Umbilical cord (tissue), 2 donors: ENCODE data around the gene NFS1. TPM values are rescaled to one million over a fixed set of nuclear protein-coding genes. Genes with fewer than 3 reads are reported as not detected.

ENCODE experiments used
- DNase-seq: peaks from one replicate; pipeline ENCODE4 v3.0.0-alpha.2; 2015; ENCODE audit warnings: low spot score
- total RNA-seq: library from RNA; depleted of rRNA; stranded (reverse); fragments of >200 nt; gene quantifications from one replicate; pipeline ENCODE4 v1.2.3, GENCODE V29; 2014; ENCODE audit warnings: low replicate concordance; ENCODE audit not compliant: insufficient read depth

Gene NFS1
- total RNA-seq, 1 donor from 2014 or later: 6.3 TPM

DNA sequence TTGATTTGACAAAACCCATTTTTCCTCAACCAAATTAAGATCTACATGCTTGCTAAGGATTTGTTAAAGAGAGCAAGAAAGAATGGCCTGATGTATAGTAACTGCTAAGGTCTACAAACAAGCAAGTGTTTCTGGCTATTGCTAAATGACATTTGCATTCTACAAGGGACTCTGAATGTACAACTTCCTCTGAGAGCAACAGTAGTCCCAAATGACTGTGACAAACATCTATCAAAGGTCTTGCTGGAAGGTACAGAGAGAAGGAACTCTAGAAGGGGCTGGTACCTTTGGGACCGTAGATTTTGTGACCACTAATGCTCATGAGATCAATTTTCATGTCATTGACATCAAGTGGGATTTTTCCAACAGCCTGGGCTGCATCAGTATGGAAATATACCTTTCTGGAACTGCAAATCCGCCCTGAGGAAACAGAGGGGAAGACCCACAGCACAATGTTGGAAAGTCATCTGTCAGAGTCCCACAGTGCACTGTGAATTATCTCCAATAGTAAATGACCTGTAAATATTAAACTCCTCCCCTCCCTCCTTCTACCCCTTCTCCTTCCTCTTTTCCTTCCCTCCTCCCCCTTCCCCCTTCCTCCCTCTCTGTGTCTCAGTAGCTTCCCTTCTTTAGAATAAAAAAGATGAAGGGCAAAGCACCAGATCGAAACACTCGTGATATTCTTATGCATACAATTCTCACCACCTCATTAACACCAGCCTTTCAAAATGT is 18.5 kb downstream of the NFS1 start:
- no peak for DNase-seq

DNA sequence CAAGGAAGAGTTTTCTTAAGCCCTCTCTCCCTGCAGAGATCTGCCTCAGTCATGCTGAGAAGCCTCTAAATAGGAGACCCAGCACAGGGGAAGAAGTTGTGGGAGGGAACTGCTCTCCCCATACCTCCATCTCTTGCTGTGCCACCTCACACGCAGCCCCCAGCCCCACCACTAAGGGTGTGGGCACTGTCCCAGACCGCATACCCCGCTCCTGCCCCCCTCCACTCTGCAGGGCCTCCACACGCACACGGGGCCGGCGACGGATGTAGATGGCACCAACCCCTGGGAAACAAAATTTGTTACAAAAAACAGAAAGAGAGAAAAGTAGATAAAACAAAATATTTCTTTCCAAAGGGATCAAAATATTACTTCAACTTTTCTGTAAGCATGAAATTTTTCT is 24.2 kb downstream of the NFS1 start:
- DNase-seq: no peak

DNA sequence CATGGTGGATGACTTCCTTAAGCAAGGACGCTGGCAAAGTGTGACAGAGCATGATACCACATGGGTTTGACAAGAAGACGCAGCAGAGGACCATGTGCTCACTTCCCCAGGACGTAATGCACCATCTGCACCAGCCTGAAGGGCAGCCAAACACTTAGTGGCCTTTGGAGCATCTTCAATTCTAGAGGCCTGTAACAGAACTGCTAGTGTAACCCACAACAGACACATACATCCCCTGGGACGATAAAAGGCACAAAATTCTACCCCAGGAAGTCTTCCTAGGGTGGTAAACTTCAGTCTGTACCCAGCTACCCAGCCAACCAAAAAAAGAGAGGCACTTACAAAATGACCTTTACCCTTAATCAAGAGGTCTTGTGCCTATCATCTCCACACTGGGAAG is 25.3 kb downstream of the NFS1 start:
- DNase-seq: no peak

DNA sequence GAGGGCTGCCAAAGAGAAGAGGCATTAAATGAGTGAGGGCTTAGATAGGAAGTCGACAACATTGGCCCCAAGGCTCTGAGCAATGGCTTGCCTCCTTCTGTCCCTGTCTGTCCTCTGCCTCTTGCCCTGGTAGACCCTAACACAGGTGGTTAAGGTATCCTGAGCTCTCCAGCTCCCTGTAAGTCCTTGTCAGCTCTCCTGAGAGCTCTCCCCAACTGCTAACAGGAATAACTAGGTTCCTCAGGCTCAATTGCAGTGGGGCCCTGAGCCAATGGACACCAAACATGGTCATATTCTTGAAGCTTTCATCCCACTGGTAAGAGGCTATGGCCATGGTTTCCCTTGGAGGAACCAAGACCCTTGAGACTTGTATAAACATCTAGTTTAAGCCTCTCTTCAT is 29.5 kb downstream of the NFS1 start:
- no peak for DNase-seq

DNA sequence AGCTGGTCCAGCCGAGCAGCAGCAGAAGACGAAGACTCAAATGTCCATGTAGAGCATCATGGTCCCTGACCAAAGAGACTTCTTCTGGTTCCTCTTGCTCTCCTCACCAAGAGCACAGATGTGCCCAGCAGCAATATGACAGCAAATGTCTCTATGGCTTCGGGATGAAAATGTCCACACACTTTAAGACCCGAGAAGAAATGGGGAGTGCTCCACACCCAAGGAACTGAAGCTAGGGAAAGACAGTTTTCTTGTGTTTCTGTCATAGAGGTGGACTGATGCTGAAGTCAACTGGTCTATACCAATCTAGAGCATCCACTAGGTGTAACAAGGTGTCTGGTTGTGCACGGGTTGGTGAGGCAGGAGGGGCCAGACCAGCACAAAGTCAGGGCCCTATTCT is 29.9 kb downstream of the NFS1 start:
- DNase-seq: no peak

DNA sequence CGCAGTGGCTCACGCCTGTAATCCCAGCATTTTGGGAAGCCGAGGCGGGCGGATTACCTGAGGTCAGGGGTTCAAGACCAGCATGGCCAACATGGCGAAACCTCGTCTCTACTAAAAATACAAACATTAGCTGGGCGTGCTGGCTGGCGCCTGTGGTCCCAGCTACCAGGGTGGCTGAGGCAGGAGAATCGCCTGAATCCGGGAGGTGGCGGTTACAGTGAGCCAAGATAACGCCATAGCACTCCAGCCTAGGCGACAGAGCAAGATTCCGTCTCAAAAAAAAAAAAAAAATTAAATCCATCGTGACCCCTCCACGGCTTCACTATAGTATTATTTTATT is 33.2 kb downstream of the NFS1 start:
- DNase-seq: no peak

DNA sequence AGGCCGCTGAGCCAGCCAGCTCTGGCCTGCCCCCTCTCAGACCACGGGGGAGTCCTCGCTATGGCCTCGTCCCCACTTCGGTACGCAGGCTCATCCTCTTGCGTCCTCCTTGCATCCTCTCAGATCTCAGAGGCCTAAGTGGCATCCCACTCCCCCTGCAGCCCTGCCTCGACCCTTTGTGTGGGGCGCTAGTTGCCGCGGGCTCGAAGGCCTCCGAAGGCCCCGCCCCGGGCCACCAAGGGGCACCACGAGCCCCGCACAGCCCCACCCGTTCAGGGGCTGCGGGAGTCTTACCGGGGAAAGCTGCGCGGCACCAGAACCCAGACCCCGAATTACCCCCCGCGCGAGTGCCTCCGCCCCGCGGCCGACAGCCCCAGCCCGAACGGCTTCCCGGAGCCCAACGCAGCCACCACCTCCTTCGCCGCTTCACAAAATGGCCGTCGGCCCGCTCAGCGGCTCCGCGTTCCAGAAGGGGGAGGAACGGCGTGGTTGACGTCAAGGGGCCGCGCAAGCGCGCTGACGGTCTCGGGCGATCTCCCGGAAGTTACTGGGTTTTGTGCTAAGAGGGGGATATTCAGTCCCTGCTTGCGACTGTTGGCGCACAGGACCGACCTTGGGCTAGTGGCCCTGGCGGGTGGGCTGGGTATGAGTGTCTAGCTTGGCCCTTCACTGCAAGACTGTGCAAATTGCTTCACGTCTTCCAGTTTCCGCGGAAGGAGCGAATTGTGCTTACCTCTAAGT is 34.5 kb downstream of the NFS1 start, which contains the start of the genes CPNE1 and RBM12:
CPNE1 (minus strand) TSS at position 435 of the 741 bp plus-strand sequence. CDS start 31,977 bp downstream, outside the sequence.
RBM12 (minus strand) TSS at position 435 of the 741 bp plus-strand sequence. CDS start 9,578 bp downstream, outside the sequence.
- peak; percentile 95 for DNase-seq

DNA sequence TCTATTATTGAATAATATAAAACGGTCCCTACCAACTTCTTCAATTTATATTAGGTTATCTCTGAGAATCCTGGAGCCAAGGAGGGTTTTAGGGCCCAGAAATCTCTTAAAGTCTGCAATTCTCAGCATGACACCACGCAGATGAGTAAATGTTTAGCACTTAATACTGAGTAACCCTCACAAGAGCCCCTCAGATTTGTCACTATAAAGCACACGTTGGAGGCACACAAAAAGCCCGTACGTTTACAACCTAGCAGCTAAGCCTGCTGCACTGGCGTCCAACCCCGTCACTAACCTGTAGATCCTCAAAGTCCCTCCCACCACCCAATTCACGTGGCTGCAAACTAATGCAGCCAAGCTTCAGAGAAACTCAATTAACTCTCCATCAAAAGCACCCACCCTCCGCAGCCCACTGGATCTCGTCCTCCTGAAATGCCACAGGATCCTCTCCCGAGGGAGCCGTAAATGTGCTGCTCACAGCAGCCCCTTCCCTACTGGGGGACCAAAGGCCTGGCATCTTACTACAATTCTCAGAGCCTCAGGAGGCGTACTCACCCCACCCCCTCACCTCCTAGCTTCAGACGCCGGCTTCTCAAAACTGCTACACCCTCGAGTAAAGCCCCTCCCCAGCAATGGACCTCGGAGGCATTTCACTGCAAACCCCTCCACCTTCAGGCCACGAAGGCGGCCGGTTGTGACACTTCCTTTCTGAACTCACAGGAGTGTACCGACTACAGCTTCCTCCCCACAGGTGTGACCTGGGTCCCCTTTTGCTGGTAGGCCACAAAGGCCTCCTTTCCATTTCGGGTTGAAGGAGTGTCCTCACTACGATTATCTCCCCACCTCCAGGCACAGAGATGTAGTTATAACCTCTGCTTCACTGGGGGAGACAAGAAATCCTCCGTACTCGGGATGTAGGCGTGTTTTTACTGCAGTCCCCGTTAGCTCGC is 35.4 kb downstream of the NFS1 start:
- DNase-seq: peak; percentile 44

DNA sequence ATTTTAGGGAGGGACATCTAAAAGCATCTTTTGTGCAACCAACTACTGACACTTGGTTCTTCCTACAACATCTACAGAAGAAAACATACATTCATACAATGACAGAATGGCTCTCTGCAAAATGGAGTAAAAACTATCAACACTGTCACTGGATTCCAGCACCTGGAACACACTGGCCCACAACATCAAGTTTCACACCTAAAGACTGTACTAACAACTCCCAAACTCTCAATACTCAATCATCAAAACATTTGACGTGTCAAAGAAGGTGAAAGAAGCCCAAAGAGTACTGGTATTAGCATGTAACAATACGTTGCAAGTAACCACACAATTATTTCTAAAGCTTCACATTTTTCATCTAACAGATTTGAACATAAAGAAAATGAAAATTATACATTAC is 36.6 kb downstream of the NFS1 start:
- DNase-seq: no peak

DNA sequence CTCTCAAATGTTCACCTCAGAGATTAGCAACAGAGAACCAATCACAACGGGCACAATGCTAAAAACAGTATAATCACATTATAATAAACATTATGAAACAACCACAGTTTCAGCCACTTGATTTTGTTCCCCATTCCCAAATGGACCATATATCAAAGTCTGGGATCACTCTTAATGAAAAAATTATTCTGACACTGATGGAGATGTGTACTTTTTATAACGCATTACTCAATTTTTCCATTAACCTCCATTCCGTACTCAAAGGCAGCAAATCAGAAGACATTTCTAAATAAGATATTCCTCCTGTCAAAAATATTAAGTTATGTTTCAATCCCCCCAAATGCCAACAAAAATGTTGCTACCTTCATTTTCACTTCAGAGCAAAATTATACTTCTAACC is 37.2 kb downstream of the NFS1 start:
- DNase-seq: no peak

DNA sequence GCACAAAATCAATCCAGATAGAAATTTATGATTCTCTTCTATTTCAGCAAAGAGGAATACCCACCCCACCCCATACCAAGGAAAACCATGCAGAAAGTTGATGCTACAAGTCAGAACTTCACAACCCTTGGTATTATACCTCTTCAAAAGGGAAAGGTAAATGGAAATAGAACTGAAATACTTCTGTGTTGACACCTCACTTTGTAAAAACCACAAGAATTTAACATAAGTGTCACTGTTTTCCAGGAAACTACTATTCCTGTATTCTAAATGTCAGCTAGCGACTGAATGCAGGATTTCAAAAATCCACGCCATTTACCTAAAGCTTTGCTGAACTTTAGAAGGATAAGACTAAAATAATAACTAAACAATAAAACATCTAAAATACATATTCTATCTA is 38.1 kb downstream of the NFS1 start:
- no peak for DNase-seq

DNA sequence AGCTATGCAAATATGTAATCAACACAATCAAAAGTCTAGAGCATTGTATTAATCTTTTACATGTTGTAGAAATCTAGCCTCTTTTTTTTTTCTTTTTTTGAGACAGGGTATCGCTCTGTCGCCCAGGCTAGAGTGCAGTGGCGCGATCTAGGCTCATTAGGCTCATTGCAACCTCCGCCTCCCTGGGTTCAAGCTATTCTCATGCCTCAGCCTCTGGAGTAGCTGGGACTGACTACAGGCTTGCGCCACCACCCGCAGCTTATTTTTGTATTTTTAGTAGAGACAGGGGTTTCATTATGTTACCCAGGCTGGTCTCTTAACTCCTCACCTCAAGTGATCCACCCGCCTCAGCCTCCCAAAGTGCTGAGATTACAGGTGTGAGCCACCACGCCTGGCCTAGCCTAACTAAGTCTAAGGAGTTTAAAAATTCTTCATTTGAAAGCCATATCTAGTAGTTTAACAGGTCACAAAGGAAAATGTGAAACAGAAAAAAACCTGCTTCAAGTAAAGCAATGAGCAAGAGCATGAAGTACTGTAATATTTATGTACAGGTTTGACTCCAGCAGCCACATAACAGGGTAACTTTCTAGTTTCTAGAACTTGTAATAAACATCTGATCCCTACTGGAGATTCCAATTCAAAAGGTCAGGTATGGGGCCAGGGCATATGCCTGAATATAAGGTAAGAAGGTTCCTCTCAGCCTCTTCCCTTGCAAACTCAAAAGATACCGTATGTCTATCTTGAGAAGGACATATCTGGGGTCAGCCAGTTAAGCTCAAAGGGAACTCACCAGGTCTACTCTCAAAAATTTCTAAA is 38.8 kb downstream of the NFS1 start:
- no peak for DNase-seq

DNA sequence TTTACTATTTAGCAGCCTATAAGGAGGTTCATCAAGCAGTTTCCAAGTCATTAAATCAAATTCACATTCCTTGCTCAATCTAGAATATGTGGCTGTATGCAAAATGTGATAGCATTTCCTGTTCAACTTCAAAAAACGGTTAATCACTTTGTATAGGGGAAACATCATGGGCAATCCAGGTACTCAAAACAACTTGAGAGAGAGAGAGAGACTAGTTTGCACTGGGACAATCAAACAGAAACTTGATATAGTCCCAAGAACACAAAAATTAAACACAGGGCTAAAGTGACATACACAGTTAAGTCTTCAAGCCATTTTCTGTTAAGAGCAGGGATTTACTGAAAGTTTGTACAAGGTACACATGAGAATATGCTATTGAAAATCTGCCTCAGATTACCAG is 41.9 kb downstream of the NFS1 start:
- no peak for DNase-seq

DNA sequence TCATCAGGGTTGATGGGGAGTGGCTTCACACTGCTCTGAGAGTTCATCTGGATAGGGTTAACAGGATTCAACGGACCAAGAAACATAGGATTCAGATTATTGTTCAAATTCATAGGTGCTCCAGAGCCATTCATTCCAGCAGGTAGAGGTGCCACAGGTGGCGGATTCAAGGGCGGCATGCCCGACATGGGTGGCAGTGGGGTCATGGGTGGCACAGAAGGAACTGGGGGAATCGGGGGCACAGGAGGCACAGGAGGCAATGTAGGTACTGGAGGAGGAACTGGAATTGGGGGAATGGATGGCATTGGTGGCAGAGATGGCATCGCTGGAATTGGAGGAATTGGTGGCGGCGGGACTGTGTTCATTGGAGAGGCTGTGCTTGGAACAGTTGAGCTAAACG is 44.7 kb downstream of the NFS1 start:
- no peak for DNase-seq

DNA sequence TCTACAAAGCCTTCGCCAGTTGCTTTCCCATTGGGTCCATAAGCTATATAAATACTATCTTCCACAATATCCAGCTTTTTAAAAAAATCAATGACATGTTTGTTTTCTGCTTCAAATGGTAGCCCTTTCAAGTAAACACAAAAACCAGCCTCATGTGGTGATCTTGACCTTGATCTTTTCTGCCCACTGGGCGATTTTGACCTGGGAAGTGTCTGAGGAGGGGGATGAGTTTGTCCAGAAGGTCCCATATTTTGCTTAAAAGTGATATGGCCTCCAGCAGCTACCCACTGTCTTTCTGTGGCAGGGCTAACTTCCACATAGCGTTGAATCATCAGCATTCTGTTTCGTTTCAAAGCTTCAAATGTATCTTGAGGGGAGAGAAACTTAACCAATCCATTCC is 45.3 kb downstream of the NFS1 start:
- no peak for DNase-seq

DNA sequence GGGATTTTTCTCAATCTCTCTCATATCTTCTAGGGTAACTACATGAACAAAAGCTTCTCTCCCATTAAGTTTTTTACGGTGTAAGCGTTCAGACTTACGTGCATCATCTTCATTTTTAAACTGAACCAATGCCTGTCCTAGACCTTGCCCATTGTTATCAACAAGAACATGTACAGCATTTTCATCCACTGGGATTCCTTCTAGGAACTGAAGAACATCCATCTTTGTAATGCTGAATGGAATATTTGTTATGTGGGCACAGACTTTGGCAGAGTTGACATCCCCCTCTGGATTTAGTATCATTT is 45.8 kb downstream of the NFS1 start:
- DNase-seq: no peak

DNA sequence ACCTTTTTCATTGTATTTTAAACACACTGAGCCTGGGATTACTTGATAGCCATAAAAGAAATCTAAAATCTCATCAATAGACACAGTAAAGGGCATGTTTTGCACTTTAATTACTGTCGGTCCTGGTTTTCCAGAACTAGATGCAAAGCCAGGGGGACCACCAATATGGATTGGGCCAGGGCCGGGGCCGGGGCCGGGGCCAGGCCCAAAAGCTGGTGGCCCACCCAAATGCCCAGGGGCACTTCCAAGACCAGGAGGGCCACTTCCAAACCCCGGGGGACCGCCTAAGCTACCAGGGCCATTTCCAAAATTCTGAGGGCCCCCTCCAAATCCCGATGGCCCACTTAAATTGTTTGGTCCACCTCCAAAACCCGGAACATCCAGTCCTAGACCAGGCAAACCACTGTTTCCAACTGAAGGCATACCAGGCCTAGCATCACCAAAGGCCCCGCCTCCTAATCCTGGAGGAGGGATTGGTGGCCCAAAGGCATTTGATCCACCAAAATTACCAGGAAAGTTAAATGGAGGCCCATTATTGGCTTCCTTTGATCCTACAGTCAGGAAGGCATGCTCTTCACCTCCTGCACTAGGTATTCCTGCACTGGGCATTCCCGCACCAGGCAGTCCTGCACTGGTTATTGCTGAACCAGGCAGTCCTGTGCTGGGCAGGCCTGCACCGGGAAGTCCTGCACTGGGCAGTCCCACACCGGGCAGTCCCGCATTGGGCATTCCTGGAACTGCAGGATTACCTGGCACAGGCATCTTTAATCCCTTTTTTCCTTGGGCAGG is 46.3 kb downstream of the NFS1 start:
- DNase-seq: no peak

DNA sequence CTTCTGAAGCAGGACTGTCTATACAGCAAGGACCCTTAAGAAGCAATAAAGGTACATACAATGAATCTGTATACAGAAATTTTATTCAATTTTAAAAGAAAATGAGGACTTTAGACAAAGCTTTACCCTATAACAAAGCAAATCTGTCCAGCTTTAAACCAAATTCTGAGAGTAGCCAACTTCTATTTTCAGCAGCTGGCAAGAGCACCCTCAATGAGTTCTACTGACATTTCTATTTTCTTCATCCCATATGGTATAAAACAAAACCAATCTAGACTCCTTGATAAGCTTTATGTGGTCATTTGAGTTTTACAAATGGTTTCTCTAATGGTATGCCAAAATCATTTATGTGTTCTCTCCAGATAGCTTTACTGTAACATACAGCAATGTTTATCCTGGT is 47.2 kb downstream of the NFS1 start:
- DNase-seq: no peak

DNA sequence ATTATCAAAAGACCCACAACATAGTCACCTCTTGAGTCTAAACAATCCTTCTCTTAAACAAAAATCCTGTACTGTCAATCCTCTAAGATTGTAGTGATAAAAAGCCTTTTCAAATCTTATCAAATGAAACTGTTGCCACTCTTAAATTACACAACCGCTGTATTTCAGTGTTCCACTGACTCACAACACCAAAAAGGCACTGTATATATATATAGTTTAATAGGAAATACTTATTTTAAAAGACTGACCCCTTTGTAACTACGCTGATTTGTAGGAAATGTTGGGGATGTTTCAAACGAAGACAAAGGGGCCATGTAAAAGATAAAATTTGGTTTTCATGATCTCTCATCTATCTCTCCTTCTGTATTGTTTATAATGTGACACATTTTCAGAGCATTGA is 48.5 kb downstream of the NFS1 start:
- no peak for DNase-seq

DNA sequence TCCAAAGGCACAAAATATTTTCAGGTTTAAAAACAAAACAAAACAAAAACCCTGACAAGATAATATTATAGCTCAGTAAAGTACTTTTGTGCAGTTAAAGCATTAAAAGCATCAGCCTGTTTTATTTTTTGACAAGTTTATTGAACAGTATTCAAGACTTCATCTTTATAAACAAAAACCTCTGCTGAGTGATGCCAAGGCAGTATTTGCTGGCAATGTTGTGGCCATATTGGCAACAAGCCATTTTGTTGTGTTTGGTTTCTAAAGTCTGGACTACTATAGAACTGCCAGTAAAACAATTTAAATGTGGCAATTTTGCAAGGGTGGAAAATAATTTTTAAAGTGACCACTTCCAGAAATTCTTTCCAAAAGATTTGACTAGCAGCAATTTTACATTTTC is 50.3 kb downstream of the NFS1 start:
- no peak for DNase-seq

DNA sequence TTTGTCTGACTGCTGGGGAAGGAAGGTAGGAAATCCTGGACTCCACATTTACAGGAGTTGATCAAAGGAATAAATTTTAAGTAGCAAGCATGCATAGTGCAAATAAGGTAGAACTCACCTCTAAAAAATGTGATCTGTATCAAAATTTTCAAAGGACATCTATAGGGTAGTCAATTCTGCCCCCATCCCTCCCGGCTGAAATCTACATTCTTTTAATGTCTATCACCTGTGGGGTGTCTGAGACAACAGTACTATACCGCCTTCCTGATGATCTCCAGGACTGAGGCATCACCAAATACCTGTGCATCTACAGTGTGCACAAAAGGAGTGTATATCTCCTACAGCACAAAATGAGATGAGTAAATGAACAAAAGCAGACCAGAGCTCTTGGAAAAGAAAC is 54.3 kb downstream of the NFS1 start:
- DNase-seq: no peak
